ENCODE data around the gene RRP8. TPM values are rescaled to one million over a fixed set of nuclear protein-coding genes. Genes with fewer than 3 reads are reported as not detected.

RRP8 gene
- total and polyA plus RNA-seq, 2 of the 8 experiments (the other 6 are each of a cell fraction or from before 2014, with no cell fraction given), result 4.2 to 14.9 TPM

DNA sequence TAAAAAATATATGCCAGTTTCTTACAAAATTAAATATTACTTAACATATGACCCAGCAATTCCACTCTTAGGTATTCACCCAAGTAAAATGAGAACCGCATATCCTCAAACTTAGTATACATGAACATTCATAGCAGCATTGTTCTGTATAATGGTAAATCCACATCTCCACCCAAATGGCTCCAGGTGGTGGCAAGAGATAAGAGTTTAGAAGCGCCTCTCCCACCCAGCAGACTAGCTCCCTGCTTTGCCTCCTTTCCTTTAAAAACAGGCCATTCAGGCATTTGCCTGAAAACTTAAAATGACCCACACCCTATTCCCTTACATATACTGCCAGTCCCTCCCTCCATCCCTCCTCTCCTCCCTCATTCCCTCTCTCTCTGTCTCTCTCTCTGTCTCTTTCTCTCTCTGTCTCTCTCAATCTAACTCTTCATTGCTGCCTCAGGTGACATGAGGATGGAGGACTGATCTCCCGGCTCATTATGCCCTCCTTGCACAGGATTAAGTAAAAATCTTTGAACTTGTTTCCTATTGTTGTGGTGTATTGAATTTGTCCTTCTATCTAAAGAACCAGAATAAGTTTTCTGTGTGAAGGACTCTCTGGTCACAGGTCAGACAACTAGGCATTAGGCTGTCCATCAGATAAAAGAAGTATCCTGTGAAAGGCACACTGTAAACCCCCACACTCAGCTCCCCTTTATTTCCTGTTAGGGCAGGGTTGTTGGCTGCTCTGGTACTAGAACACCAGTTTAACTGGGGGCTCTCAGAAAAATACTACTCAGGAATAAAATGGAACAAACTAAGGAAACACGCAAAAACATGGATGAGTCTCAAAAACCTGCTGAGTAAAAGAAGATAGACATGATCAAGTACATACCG is 48.3 kb downstream of the RRP8 start:
- Histone ChIP-seq H3K4me1 (replicated peaks in 1 of 4; ENCODE audit: control insufficient read depth in 3 of 4, insufficient read depth in 4 of 4, low read length in 3 of 4) (no peaks in the 10 kb centered on the region), H2BK15ac (ENCODE audit: low read length) (no peak overlapping the region), H3K79me1 (ENCODE audit: low read depth, low read length) (no peaks in the 10 kb centered on the region), H3K23me2 (ENCODE audit: low read depth, low read length) (no peaks in the 10 kb centered on the region), H2BK12ac (ENCODE audit: low read depth, low read length) (no peak overlapping the region), H3K36me3 (ENCODE audit: control insufficient read depth in 2 of 4, insufficient read depth in 4 of 4, low read length in 3 of 4) (no peaks in the 10 kb centered on the region), H2BK20ac (ENCODE audit: low read length) (no peak overlapping the region), H3K9ac (replicated peaks in 1 of 4; ENCODE audit: extremely low read depth in 1 of 4, low read depth in 3 of 4, low read length in 3 of 4) (no peak overlapping the region), H3K27ac (ENCODE audit: low read depth, low read length) (no peak overlapping the region), H2AK5ac (ENCODE audit: low read depth, low read length) (no peak overlapping the region), H4K8ac (ENCODE audit: extremely low read depth, insufficient read depth, low read length) (no peak overlapping the region), H3K27me3 (replicated peaks in 1 of 4; ENCODE audit: control insufficient read depth in 3 of 4, extremely low read depth in 1 of 4, insufficient read depth in 3 of 4, low read length in 3 of 4) (no peaks in the 10 kb centered on the region), H3K23ac (ENCODE audit: insufficient read length) (no peak overlapping the region), H3K9me3 (ENCODE audit: insufficient read depth in 2 of 2, low read depth in 1 of 2, low read length in 1 of 2) (no peaks in the 10 kb centered on the region), H3K56ac (replicated peaks; ENCODE audit: insufficient read length, low read depth, low read length) (no peak overlapping the region), H3K79me2 (ENCODE audit: control insufficient read depth in 1 of 2, insufficient read depth in 2 of 2, low read length in 2 of 2) (no peaks in the 10 kb centered on the region), H2AFZ (ENCODE audit: low read length) (no peak overlapping the region), H4K5ac (ENCODE audit: insufficient read length, low read depth, low read length) (no peak overlapping the region), H4K91ac (replicated peaks; ENCODE audit: insufficient read length, low read length) (no peak overlapping the region), H2BK120ac (replicated peaks; ENCODE audit: low read depth, low read length) (no peak overlapping the region), H3K4ac (replicated peaks; ENCODE audit: insufficient read length, low read depth, low read length) (no peak overlapping the region), H2BK5ac (ENCODE audit: low read depth, low read length) (no peak overlapping the region), H3K4me2 (ENCODE audit: insufficient read depth in 1 of 2, low read depth in 2 of 2, low read length in 2 of 2) (no peak overlapping the region), H3K4me3 (ENCODE audit: extremely low read depth in 1 of 4, insufficient read depth in 2 of 4, low read depth in 3 of 4, low read length in 4 of 4) (no peak overlapping the region), H3K14ac (ENCODE audit: insufficient read length) (no peak overlapping the region), H4K20me1 (replicated peaks in 1 of 2; ENCODE audit: control insufficient read depth in 1 of 2, insufficient read depth in 2 of 2, low read length in 2 of 2) (no peaks in the 10 kb centered on the region), H3K18ac (ENCODE audit: extremely low read depth, low read length) (no peak overlapping the region)
- TF ChIP-seq KDM1A (IDR thresholded peaks at IDR 0.05; ENCODE audit: borderline replicate concordance, low read length) (no peak), ATF2 (IDR thresholded peaks at IDR 0.05; ENCODE audit: low read length) (no peak), CBX8 (IDR thresholded peaks at IDR 0.05; ENCODE audit: borderline replicate concordance, low read depth, low read length) (no peak), BRCA1 (IDR thresholded peaks at IDR 0.05; ENCODE audit: low read depth, low read length) (no peak), GTF2F1 (IDR thresholded peaks at IDR 0.05; ENCODE audit: borderline replicate concordance, low read depth, low read length) (no peak), PHF8 (conservative IDR thresholded peaks at IDR 0.05; ENCODE audit: low read depth, low read length) (no peak), TBP (IDR thresholded peaks at IDR 0.05; ENCODE audit: low read depth, low read length) (no peak), SIX5 (IDR thresholded peaks at IDR 0.05; ENCODE audit: low read depth, low read length) (no peak), BCL11A (IDR thresholded peaks at IDR 0.05; ENCODE audit: low read depth in 2 of 2, low read length in 2 of 2) (no peak), ASH2L (IDR thresholded peaks at IDR 0.05; ENCODE audit: low read length) (no peak)
- WGBS, 2 experiments (ENCODE audit: extremely low coverage in 1 of 2, insufficient coverage in 1 of 2, insufficient read length in 1 of 2, insufficient replicate concordance in 2 of 2, low coverage in 1 of 2, low lambda C conversion rate in 2 of 2, missing lambda C conversion rate in 1 of 2), result 88% methylated on average over 5 of the region's 5 CpGs; no CpG with 5 or more reads in 1 of the 2 experiments
- DNase-seq (ENCODE audit: low read depth in 1 of 2, low spot score in 2 of 2) (no peak), FAIRE-seq (no peak)
- POLR2A ChIA-PET (ENCODE audit: partially characterized antibody), result interaction anchor here (1.2 to 1.9 kb wide), 2 partner anchors 8 kb away, joined by 3 to 5 read pairs; no protein-coding TSS in a partner anchor
- CTCF ChIA-PET (ENCODE audit: partially characterized antibody), result interaction anchor here (1.0 to 6.8 kb wide), 3 partner anchors 16 to 24 kb away, joined by 3 to 48 read pairs (median 4); no protein-coding TSS in a partner anchor
